Vagina (tissue), 2 donors: ENCODE measurements around the gene SUPT3H. TPM values are rescaled to one million over a fixed set of nuclear protein-coding genes. Genes with fewer than 3 reads are reported as not detected.

Source experiments
- DNase-seq, 2 donors: peaks; one replicate each; pipeline ENCODE4 v3.0.0-alpha.2; 2017; ENCODE audit errors: extremely low spot score in 2 of 2
- H3K27ac ChIP-seq: fragments of 200-600 bp; sonication (generic); one replicate; pipeline ENCODE4 v1.5.1; 2019
- H3K27me3 ChIP-seq: fragments of 200-600 bp; sonication (generic); one replicate; pipeline ENCODE4 v1.5.1; 2019
- H3K36me3 ChIP-seq, 2 donors: fragments of 200-600 bp; sonication (generic); one replicate each; pipeline ENCODE4 v1.5.1; 2017 to 2019
- H3K4me1 ChIP-seq: fragments of 200-600 bp; sonication (generic); one replicate; pipeline ENCODE4 v1.5.1; 2019
- H3K4me3 ChIP-seq, 2 donors: fragments of 200-600 bp; sonication (generic); 1 replicate in 1 of 2; 2 replicates in 1 of 2; pipeline ENCODE4 v1.5.1; 2016 to 2019
- H3K9me3 ChIP-seq: fragments of 200-600 bp; sonication (generic); one replicate; pipeline ENCODE4 v1.5.1; 2019
- POLR2A ChIP-seq, 2 donors: fragments of 450-650 bp; IDR thresholded peaks; one replicate each; pipeline ENCODE4 v1.6.1; 2017; ENCODE audit warnings: antibody characterized with exemption in 2 of 2, mild to moderate bottlenecking in 2 of 2, moderate library complexity in 2 of 2
- POLR2AphosphoS5 ChIP-seq, 2 donors: sonication (generic); formaldehyde crosslinking; IDR thresholded peaks; one replicate each; pipeline ENCODE4 v1.9.0; 2017; ENCODE audit warnings: antibody characterized with exemption in 2 of 2, mild to moderate bottlenecking in 2 of 2, low read depth in 1 of 2; ENCODE audit not compliant: insufficient read depth in 1 of 2
- intact Hi-C: fragments of 100-400 bp; cut with DNase I; formaldehyde crosslinking; loops from one replicate; pipeline ENCODE4 v1.15.1; 2023
- total RNA-seq: library from RNA; depleted of rRNA; stranded (reverse); fragments of >200 nt; gene quantifications from one replicate; pipeline ENCODE4 v1.2.3, GENCODE V29; 2016
- TF ChIP-seq, protein P1 (sequence below), 3 experiments: fragments of 450-650 bp in 2 of 3; fragments of 200-600 bp in 1 of 3; sonication (generic) in 1 of 3; IDR thresholded peaks; one replicate each; pipeline ENCODE4 v1.5.1; 2017 to 2019; ENCODE audit warnings: antibody characterized with exemption in 3 of 3, mild to moderate bottlenecking in 2 of 3, moderate library complexity in 2 of 3

SUPT3H gene
- total RNA-seq, 1 donor from 2014 or later, result 4.2 TPM

GRCh38 chr6:44925100-44925739, 452.5 kb downstream of the SUPT3H start:
- Histone ChIP-seq H3K27ac (no peak overlapping the region), H3K9me3 (no peaks in the 10 kb centered on the region), H3K36me3 (no peaks in the 10 kb centered on the region), H3K4me1 (no peaks in the 10 kb centered on the region), H3K4me3 (no peak overlapping the region), H3K27me3 (no peaks in the 10 kb centered on the region)
- intact Hi-C loops, result no loop called here
- DNase-seq, result no peak
- no peak for TF ChIP-seq POLR2AphosphoS5 (IDR thresholded peaks at IDR 0.05; ENCODE audit: insufficient read depth in 1 of 2, low read depth in 1 of 2)

DNA sequence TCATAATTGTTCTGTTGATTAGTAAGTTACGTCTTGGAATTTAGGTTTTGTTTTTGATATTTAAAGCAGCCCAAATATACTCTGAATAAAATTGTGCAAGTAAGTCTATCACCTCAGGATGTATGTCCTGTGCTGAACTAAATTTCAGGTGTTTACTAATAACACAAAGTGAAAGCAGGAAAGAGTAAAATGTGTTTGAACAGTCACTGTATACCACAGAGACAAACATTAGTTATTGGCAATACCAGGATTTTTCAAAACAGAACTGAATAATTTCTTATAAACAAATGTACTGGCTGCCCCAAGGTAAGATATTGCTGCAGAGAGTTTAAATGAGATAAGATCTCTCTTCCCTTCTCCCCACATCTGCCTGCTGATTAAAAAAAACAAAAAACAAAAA, 454.3 kb downstream of the SUPT3H start:
- TF ChIP-seq POLR2AphosphoS5 (IDR thresholded peaks at IDR 0.05; ENCODE audit: insufficient read depth in 1 of 2, low read depth in 1 of 2) (no peak), POLR2A (IDR thresholded peaks at IDR 0.05) (no peak)
- TF ChIP-seq, protein P1, sequence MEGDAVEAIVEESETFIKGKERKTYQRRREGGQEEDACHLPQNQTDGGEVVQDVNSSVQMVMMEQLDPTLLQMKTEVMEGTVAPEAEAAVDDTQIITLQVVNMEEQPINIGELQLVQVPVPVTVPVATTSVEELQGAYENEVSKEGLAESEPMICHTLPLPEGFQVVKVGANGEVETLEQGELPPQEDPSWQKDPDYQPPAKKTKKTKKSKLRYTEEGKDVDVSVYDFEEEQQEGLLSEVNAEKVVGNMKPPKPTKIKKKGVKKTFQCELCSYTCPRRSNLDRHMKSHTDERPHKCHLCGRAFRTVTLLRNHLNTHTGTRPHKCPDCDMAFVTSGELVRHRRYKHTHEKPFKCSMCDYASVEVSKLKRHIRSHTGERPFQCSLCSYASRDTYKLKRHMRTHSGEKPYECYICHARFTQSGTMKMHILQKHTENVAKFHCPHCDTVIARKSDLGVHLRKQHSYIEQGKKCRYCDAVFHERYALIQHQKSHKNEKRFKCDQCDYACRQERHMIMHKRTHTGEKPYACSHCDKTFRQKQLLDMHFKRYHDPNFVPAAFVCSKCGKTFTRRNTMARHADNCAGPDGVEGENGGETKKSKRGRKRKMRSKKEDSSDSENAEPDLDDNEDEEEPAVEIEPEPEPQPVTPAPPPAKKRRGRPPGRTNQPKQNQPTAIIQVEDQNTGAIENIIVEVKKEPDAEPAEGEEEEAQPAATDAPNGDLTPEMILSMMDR (IDR thresholded peaks at IDR 0.05), result no peak
- no peaks in the 10 kb centered on the region for H3K36me3 ChIP-seq
- intact Hi-C loops, result no loop called here
- H3K27ac ChIP-seq, result no peak overlapping the region
- no peaks in the 10 kb centered on the region for H3K27me3 ChIP-seq
- H3K4me1 ChIP-seq, result no peaks in the 10 kb centered on the region
- no peak overlapping the region for H3K4me3 ChIP-seq
- no peak for DNase-seq
- H3K9me3 ChIP-seq, result no peaks in the 10 kb centered on the region

GRCh38 chr6:44921798-44922197, 455.9 kb downstream of the SUPT3H start:
- Histone ChIP-seq H3K9me3 (no peaks in the 10 kb centered on the region), H3K36me3 (no peaks in the 10 kb centered on the region), H3K4me1 (no peaks in the 10 kb centered on the region), H3K27ac (no peak overlapping the region), H3K27me3 (no peaks in the 10 kb centered on the region), H3K4me3 (no peak overlapping the region)
- intact Hi-C loops, result no loop called here
- no peak for DNase-seq
- TF ChIP-seq, protein P1 (IDR thresholded peaks at IDR 0.05), result no peak
- TF ChIP-seq POLR2AphosphoS5 (IDR thresholded peaks at IDR 0.05; ENCODE audit: insufficient read depth in 1 of 2, low read depth in 1 of 2) (no peak), POLR2A (IDR thresholded peaks at IDR 0.05) (no peak)

- no peak for TF ChIP-seq POLR2AphosphoS5 (IDR thresholded peaks at IDR 0.05; ENCODE audit: insufficient read depth in 1 of 2, low read depth in 1 of 2)
- TF ChIP-seq, protein P1 (IDR thresholded peaks at IDR 0.05), result no peak
- no peak for TF ChIP-seq POLR2A (IDR thresholded peaks at IDR 0.05)
- H3K4me3 ChIP-seq, result no peak overlapping the region
- intact Hi-C loops, result no loop called here
Observed at GRCh38 chr6:44920952-44921491, 456.7 kb downstream of the SUPT3H start.

DNA sequence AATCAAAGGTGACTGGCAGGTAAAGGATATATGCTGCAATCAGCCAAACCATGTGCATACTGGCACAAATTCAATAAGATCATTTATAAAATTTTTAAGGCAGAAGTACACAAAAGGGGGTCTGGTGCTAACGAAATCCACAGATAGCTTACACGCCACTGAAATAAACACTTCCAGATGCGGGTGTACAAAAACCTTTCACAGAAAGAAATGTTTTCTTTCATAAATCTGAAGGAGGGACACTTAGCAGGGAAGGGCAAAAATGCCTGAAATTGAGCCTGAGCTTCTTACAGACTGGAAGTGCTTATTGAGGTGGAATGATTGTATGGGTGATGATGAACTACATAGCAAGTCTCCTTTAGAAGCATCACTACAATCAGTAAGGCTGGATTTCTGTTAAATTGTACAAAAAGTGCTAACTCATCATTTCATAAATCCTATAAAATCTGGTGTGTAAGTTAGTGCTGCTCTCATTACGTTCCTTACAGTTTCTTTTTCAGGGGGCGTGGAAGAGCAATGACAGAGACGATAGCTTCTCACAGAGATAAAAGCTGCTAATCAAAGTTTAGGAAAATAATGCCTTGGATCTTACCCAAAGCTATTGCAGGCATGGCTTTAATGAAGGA, 458.9 kb downstream of the SUPT3H start:
- H3K9me3 ChIP-seq, result no peaks in the 10 kb centered on the region
- TF ChIP-seq POLR2A (IDR thresholded peaks at IDR 0.05), result no peak
- no peak for TF ChIP-seq POLR2AphosphoS5 (IDR thresholded peaks at IDR 0.05; ENCODE audit: insufficient read depth in 1 of 2, low read depth in 1 of 2)
- TF ChIP-seq, protein P1 (IDR thresholded peaks at IDR 0.05), result no peak
- no peak overlapping the region for H3K4me3 ChIP-seq
- no peaks in the 10 kb centered on the region for H3K36me3 ChIP-seq
- H3K4me1 ChIP-seq, result no peaks in the 10 kb centered on the region
- no peaks in the 10 kb centered on the region for H3K27me3 ChIP-seq
- H3K27ac ChIP-seq, result no peak overlapping the region
- intact Hi-C loops, result no loop called here
- no peak for DNase-seq

More at GRCh38 chr6:44920952-44921491, 456.7 kb downstream of the SUPT3H start:
- no peak overlapping the region for H3K27ac ChIP-seq
- no peaks in the 10 kb centered on the region for H3K27me3 ChIP-seq
- no peak for DNase-seq
- H3K4me1 ChIP-seq, result no peaks in the 10 kb centered on the region
- no peaks in the 10 kb centered on the region for H3K9me3 ChIP-seq
- no peaks in the 10 kb centered on the region for H3K36me3 ChIP-seq
